ENCODE data around the gene CSTF1. TPM values are rescaled to one million over a fixed set of nuclear protein-coding genes. Genes with fewer than 3 reads are reported as not detected.
A peak's percentile ranks its signal among the peaks of the same experiment; 100 is the strongest.

Gene CSTF1
- total RNA-seq, 1 donor from 2014 or later: 20.9 TPM

GRCh38 chr20:56353356-56353755 is 39.1 kb upstream of the CSTF1 start:
- no peaks in the 10 kb centered on the region for H3K9me3 ChIP-seq (ENCODE audit: control insufficient read depth in 3 of 3, low read length in 3 of 3)

GRCh38 chr20:56358070-56358469 is 34.4 kb upstream of the CSTF1 start:
- Histone ChIP-seq H3K27ac (ENCODE audit: low read depth, low read length) (no peak overlapping the region), H3K9me3 (ENCODE audit: control insufficient read depth in 3 of 3, low read length in 3 of 3) (no peaks in the 10 kb centered on the region), H3K9ac (ENCODE audit: low read depth in 1 of 3, low read length in 3 of 3) (no peak overlapping the region), H3K27me3 (ENCODE audit: control insufficient read depth in 3 of 3, insufficient read depth in 3 of 3, low read length in 3 of 3) (no peaks in the 10 kb centered on the region), H3K4me3 (ENCODE audit: low read length in 3 of 3) (peak overlapping the region in 2 of 3 donors; percentile 57 to 59), H3K36me3 (ENCODE audit: control insufficient read depth in 3 of 3, insufficient read depth in 3 of 3, low read length in 3 of 3) (peaks cover 0 to 2% (median 0%) of the 10 kb centered on the region in 3 donors), H3K4me1 (ENCODE audit: control insufficient read depth in 3 of 3, insufficient read depth in 3 of 3, low read length in 3 of 3) (peaks cover 20 to 32% (median 25%) of the 10 kb centered on the region in 3 donors)

More at GRCh38 chr20:56353356-56353755, 39.1 kb upstream of the CSTF1 start:
- H3K4me1 ChIP-seq (ENCODE audit: control insufficient read depth in 3 of 3, insufficient read depth in 3 of 3, low read length in 3 of 3): peaks cover 0 to 3% (median 0%) of the 10 kb centered on the region in 3 donors
- no peaks in the 10 kb centered on the region for H3K27me3 ChIP-seq (ENCODE audit: control insufficient read depth in 3 of 3, insufficient read depth in 3 of 3, low read length in 3 of 3)
- no peak overlapping the region for H3K27ac ChIP-seq (ENCODE audit: low read depth, low read length)
- H3K36me3 ChIP-seq (ENCODE audit: control insufficient read depth in 3 of 3, insufficient read depth in 3 of 3, low read length in 3 of 3): no peaks in the 10 kb centered on the region
- H3K9ac ChIP-seq (ENCODE audit: low read depth in 1 of 3, low read length in 3 of 3): no peak overlapping the region
- no peak overlapping the region for H3K4me3 ChIP-seq (ENCODE audit: low read length in 3 of 3)

GRCh38 chr20:56358600-56359211 is 33.7 kb upstream of the CSTF1 start, which contains the start of gene FAM210B:
Gene FAM210B, plus strand, starts transcription at chr20:56358974. Its CDS starts 32 bp downstream, at chr20:56359006.
- Histone ChIP-seq H3K27ac (ENCODE audit: low read depth, low read length) (peak within 1 kb of the TSS; percentile 75), H3K9me3 (ENCODE audit: control insufficient read depth in 3 of 3, low read length in 3 of 3) (no peaks in the 10 kb centered on the region), H3K4me3 (ENCODE audit: low read length in 3 of 3) (peak within 1 kb of the TSS; percentile 84 to 97 (median 89)), H3K36me3 (ENCODE audit: control insufficient read depth in 3 of 3, insufficient read depth in 3 of 3, low read length in 3 of 3) (peaks cover 0 to 5% (median 0%) of the 10 kb centered on the region in 3 donors), H3K9ac (ENCODE audit: low read depth in 1 of 3, low read length in 3 of 3) (peak within 1 kb of the TSS; percentile 78 to 98 (median 93)), H3K27me3 (ENCODE audit: control insufficient read depth in 3 of 3, insufficient read depth in 3 of 3, low read length in 3 of 3) (no peaks in the 10 kb centered on the region), H3K4me1 (ENCODE audit: control insufficient read depth in 3 of 3, insufficient read depth in 3 of 3, low read length in 3 of 3) (peaks cover 21 to 34% (median 26%) of the 10 kb centered on the region in 3 donors)

GRCh38 chr20:56359212-56360132 is 33.0 kb upstream of the CSTF1 start:
- Histone ChIP-seq H3K9ac (ENCODE audit: low read depth in 1 of 3, low read length in 3 of 3) (peak overlapping the region; percentile 78 to 98 (median 93)), H3K27me3 (ENCODE audit: control insufficient read depth in 3 of 3, insufficient read depth in 3 of 3, low read length in 3 of 3) (no peaks in the 10 kb centered on the region), H3K36me3 (ENCODE audit: control insufficient read depth in 3 of 3, insufficient read depth in 3 of 3, low read length in 3 of 3) (peaks cover 0 to 7% (median 0%) of the 10 kb centered on the region in 3 donors), H3K27ac (ENCODE audit: low read depth, low read length) (peak overlapping the region; percentile 75), H3K9me3 (ENCODE audit: control insufficient read depth in 3 of 3, low read length in 3 of 3) (no peaks in the 10 kb centered on the region), H3K4me3 (ENCODE audit: low read length in 3 of 3) (peak overlapping the region; percentile 84 to 97 (median 89)), H3K4me1 (ENCODE audit: control insufficient read depth in 3 of 3, insufficient read depth in 3 of 3, low read length in 3 of 3) (peaks cover 21 to 34% (median 26%) of the 10 kb centered on the region in 3 donors)

GRCh38 chr20:56360133-56360907 is 32.1 kb upstream of the CSTF1 start:
- Histone ChIP-seq H3K4me3 (ENCODE audit: low read length in 3 of 3) (peak overlapping the region; percentile 84 to 97 (median 89)), H3K9ac (ENCODE audit: low read depth in 1 of 3, low read length in 3 of 3) (peak overlapping the region; percentile 78 to 98 (median 93)), H3K9me3 (ENCODE audit: control insufficient read depth in 3 of 3, low read length in 3 of 3) (no peaks in the 10 kb centered on the region), H3K27ac (ENCODE audit: low read depth, low read length) (peak overlapping the region; percentile 75), H3K4me1 (ENCODE audit: control insufficient read depth in 3 of 3, insufficient read depth in 3 of 3, low read length in 3 of 3) (peaks cover 21 to 34% (median 26%) of the 10 kb centered on the region in 3 donors), H3K27me3 (ENCODE audit: control insufficient read depth in 3 of 3, insufficient read depth in 3 of 3, low read length in 3 of 3) (no peaks in the 10 kb centered on the region), H3K36me3 (ENCODE audit: control insufficient read depth in 3 of 3, insufficient read depth in 3 of 3, low read length in 3 of 3) (peaks cover 4 to 10% (median 6%) of the 10 kb centered on the region in 3 donors)

GRCh38 chr20:56360908-56361205 is 31.6 kb upstream of the CSTF1 start:
- H3K27ac ChIP-seq (ENCODE audit: low read depth, low read length): no peak overlapping the region
- no peaks in the 10 kb centered on the region for H3K9me3 ChIP-seq (ENCODE audit: control insufficient read depth in 3 of 3, low read length in 3 of 3)
- H3K9ac ChIP-seq (ENCODE audit: low read depth in 1 of 3, low read length in 3 of 3): peak overlapping the region; percentile 25 to 98 (median 93)
- H3K27me3 ChIP-seq (ENCODE audit: control insufficient read depth in 3 of 3, insufficient read depth in 3 of 3, low read length in 3 of 3): no peaks in the 10 kb centered on the region
- H3K36me3 ChIP-seq (ENCODE audit: control insufficient read depth in 3 of 3, insufficient read depth in 3 of 3, low read length in 3 of 3): peaks cover 8 to 14% (median 11%) of the 10 kb centered on the region in 3 donors
- H3K4me1 ChIP-seq (ENCODE audit: control insufficient read depth in 3 of 3, insufficient read depth in 3 of 3, low read length in 3 of 3): peaks cover 21 to 34% (median 26%) of the 10 kb centered on the region in 3 donors
- H3K4me3 ChIP-seq (ENCODE audit: low read length in 3 of 3): peak overlapping the region in 2 of 3 donors; percentile 84 to 89

GRCh38 chr20:56361900-56362299 is 30.5 kb upstream of the CSTF1 start:
- no peak overlapping the region for H3K27ac ChIP-seq (ENCODE audit: low read depth, low read length)
- H3K27me3 ChIP-seq (ENCODE audit: control insufficient read depth in 3 of 3, insufficient read depth in 3 of 3, low read length in 3 of 3): no peaks in the 10 kb centered on the region
- H3K9ac ChIP-seq (ENCODE audit: low read depth in 1 of 3, low read length in 3 of 3): no peak overlapping the region
- no peak overlapping the region for H3K4me3 ChIP-seq (ENCODE audit: low read length in 3 of 3)
- no peaks in the 10 kb centered on the region for H3K9me3 ChIP-seq (ENCODE audit: control insufficient read depth in 3 of 3, low read length in 3 of 3)
- H3K36me3 ChIP-seq (ENCODE audit: control insufficient read depth in 3 of 3, insufficient read depth in 3 of 3, low read length in 3 of 3): peaks cover 16 to 21% (median 21%) of the 10 kb centered on the region in 3 donors
- H3K4me1 ChIP-seq (ENCODE audit: control insufficient read depth in 3 of 3, insufficient read depth in 3 of 3, low read length in 3 of 3): peaks cover 21 to 34% (median 26%) of the 10 kb centered on the region in 3 donors

- Histone ChIP-seq H3K36me3 (ENCODE audit: control insufficient read depth in 3 of 3, insufficient read depth in 3 of 3, low read length in 3 of 3) (peaks cover 21 to 25% (median 24%) of the 10 kb centered on the region in 3 donors), H3K4me3 (ENCODE audit: low read length in 3 of 3) (no peak overlapping the region), H3K27ac (ENCODE audit: low read depth, low read length) (no peak overlapping the region), H3K4me1 (ENCODE audit: control insufficient read depth in 3 of 3, insufficient read depth in 3 of 3, low read length in 3 of 3) (peaks cover 21 to 34% (median 24%) of the 10 kb centered on the region in 3 donors), H3K27me3 (ENCODE audit: control insufficient read depth in 3 of 3, insufficient read depth in 3 of 3, low read length in 3 of 3) (no peaks in the 10 kb centered on the region), H3K9ac (ENCODE audit: low read depth in 1 of 3, low read length in 3 of 3) (peak overlapping the region in 1 of 3 donors; percentile 30), H3K9me3 (ENCODE audit: control insufficient read depth in 3 of 3, low read length in 3 of 3) (no peaks in the 10 kb centered on the region)
Measured at GRCh38 chr20:56362833-56363413, 29.5 kb upstream of the CSTF1 start.

GRCh38 chr20:56363491-56363890 is 29.0 kb upstream of the CSTF1 start:
- Histone ChIP-seq H3K36me3 (ENCODE audit: control insufficient read depth in 3 of 3, insufficient read depth in 3 of 3, low read length in 3 of 3) (peaks cover 21 to 25% (median 24%) of the 10 kb centered on the region in 3 donors), H3K4me3 (ENCODE audit: low read length in 3 of 3) (no peak overlapping the region), H3K27ac (ENCODE audit: low read depth, low read length) (no peak overlapping the region), H3K9me3 (ENCODE audit: control insufficient read depth in 3 of 3, low read length in 3 of 3) (no peaks in the 10 kb centered on the region), H3K9ac (ENCODE audit: low read depth in 1 of 3, low read length in 3 of 3) (no peak overlapping the region), H3K4me1 (ENCODE audit: control insufficient read depth in 3 of 3, insufficient read depth in 3 of 3, low read length in 3 of 3) (peaks cover 21 to 34% (median 23%) of the 10 kb centered on the region in 3 donors), H3K27me3 (ENCODE audit: control insufficient read depth in 3 of 3, insufficient read depth in 3 of 3, low read length in 3 of 3) (no peaks in the 10 kb centered on the region)
